ENCODE data around the gene SLC37A1.

The SLC37A1 gene

GRCh38 chr21:42580793-42581321 lies 67.2 kb downstream of the SLC37A1 start:
- no peak for DNase-seq

- DNase-seq: no peak
Measured at GRCh38 chr21:42581336-42581992, 67.8 kb downstream of the SLC37A1 start.

- DNase-seq: no peak
Measured at GRCh38 chr21:42581993-42582786, 68.5 kb downstream of the SLC37A1 start.

- DNase-seq: no peak
Measured at GRCh38 chr21:42582787-42583476, 69.3 kb downstream of the SLC37A1 start.

- no peak for DNase-seq
Measured at GRCh38 chr21:42583477-42584295, 70.0 kb downstream of the SLC37A1 start.

- no peak for DNase-seq
Measured at GRCh38 chr21:42584296-42584641, 70.6 kb downstream of the SLC37A1 start.

GRCh38 chr21:42585881-42586280 lies 72.2 kb downstream of the SLC37A1 start:
- DNase-seq: no peak

GRCh38 chr21:42586406-42586805 lies 72.8 kb downstream of the SLC37A1 start:
- no peak for DNase-seq

- DNase-seq: no peak
Measured at GRCh38 chr21:42587036-42587435, 73.4 kb downstream of the SLC37A1 start.

GRCh38 chr21:42590431-42591131 lies 76.9 kb downstream of the SLC37A1 start:
- no peak for DNase-seq

GRCh38 chr21:42591170-42591869 lies 77.7 kb downstream of the SLC37A1 start:
- no peak for DNase-seq

- no peak for DNase-seq
Measured at GRCh38 chr21:42592156-42592820, 78.6 kb downstream of the SLC37A1 start.

GRCh38 chr21:42593007-42593814 lies 79.6 kb downstream of the SLC37A1 start:
- DNase-seq: peak; percentile 74

GRCh38 chr21:42594616-42595282 lies 81.1 kb downstream of the SLC37A1 start:
- no peak for DNase-seq

- no peak for DNase-seq
Measured at GRCh38 chr21:42595283-42596187, 81.9 kb downstream of the SLC37A1 start.

GRCh38 chr21:42596657-42597056 lies 83.0 kb downstream of the SLC37A1 start:
- no peak for DNase-seq

- no peak for DNase-seq
Measured at GRCh38 chr21:42597487-42598158, 84.0 kb downstream of the SLC37A1 start.
